ENCODE data around the gene ACAP2.
"Not testable (repeated sequence)": the region's sequence is repeated elsewhere in the genome, so short reads cannot be mapped to it uniquely, and the experiment has no call there.

The ACAP2 gene

DNA sequence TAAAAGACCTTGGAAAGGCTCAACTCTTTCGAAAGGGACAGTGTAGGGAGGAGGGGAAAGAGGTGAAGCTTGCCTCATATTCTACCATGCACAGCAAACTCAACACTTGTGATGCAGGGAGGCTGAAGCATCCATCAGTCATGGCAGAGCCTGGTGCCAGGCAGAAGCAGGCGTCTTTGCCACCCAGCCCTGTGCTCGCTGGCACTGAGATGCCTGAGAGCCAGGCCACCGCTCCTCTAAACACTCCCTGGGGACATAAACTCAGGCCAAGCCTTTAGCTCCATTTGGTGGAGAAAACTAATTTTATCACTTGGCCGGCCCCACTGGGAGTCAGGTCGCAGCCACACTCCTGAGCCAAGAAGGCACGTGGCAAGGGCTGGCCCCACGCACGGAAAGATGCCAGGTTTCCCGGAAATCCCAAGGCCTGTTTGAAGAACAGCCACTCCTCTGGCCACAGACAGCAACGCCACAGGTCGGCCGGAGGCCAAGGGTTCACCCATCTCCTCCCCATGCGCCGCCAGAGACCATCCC, 202.6 kb downstream of the ACAP2 start:
- no peak for FAIRE-seq

DNA sequence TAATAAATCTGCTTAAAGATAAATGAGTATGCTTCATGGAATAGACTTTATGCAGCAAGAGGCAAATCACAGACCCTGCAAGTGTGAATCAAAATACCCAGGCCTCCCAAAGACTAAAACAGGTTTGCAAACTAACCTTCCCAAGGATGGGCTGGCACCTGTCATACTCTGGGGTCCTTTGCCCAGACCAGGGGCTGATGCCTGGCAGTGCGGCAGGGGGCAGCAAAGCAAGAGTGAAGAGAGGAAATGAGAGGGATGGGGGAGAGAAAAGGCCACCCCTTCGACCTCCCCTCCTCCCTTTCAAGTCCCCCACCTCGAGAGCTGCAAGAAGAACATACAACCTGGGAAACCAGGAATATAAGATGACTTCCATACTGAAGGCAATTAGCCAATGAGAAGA, 203.7 kb downstream of the ACAP2 start:
- no peak for FAIRE-seq

DNA sequence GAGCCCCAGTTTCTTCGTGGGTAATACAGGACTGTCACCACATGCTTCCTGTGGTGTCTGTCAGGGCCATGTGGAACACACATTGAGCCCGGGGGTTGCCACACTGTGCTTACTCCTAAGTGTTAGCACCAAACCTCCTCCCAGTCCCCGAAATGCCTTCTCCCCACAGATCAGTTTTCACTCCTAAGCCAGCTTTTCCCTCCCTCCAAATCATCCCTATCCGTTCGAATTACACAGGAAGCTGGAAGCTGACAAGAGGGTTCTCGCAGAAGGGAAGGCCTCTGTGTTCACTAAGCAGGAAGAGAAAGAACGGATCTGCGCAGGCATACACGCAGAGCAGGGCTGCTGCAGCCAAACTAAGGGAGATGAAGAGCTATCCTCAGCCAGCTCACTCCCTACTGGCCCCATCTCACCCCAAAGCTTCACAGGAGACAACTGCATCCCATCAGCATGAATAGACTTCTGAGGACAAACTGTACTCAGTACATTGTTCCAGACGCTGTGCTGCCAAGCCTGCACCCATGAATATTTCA, 204.2 kb downstream of the ACAP2 start:
- FAIRE-seq = no peak

DNA sequence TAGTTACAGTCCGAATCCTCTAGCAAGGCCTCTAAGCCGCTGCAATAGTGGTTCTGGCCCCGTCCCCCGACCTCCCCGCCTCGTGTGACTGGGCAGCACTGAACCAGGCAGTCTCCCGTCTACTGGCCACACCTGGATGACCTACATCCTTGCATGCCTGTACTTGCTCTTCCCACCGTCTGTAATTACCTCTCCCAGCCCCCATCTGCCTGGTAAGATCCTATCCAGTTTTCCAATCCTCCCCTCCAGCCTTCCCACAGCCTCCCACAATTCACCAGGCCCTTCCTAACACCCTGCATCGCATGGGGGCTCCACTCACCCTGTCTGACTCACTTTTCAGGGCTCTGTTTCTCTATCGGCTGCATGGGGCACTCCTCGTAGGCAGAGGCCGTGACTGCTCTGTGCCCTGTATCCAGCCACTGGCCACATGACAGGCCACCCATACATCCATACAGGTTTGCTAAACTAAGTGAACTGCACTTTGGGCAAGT, 204.7 kb downstream of the ACAP2 start:
- no peak for FAIRE-seq

DNA sequence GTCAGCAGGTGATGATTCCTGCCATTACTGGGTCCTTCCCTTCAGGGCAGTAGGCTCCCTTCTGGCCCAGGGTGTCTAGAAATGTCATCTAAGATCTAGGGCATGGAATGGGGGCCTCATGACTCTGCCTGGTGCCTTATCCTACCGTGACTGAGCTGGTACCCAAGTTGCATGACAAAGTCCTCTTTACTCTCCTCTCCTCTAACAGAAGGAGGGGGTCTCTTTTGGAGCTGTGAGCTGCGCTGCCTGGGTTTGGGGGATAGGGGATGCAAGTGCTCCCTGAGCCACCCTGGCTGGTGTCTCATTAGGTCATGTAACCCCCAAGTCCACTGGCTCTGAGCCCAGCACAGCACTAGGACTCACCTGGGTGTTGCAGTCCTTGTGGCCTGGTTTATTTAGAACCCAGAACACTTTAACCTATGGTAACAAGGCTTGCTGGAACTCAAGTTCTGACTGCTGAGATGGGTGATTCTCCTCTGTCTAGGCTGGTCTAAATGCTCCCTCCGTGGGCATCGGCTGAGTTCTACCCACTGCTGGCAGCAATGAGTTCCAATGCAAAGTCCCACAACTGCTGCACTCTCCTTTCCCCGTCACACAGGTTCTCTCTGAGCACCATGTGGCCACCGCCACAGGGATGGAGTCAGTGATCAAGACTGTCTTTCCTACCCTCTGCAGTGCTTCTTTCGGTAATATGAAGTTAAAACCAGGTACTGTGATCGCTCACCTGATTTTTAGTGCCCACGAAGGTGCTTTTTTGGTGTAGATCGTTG, 205.8 kb downstream of the ACAP2 start:
- no peak for FAIRE-seq

DNA sequence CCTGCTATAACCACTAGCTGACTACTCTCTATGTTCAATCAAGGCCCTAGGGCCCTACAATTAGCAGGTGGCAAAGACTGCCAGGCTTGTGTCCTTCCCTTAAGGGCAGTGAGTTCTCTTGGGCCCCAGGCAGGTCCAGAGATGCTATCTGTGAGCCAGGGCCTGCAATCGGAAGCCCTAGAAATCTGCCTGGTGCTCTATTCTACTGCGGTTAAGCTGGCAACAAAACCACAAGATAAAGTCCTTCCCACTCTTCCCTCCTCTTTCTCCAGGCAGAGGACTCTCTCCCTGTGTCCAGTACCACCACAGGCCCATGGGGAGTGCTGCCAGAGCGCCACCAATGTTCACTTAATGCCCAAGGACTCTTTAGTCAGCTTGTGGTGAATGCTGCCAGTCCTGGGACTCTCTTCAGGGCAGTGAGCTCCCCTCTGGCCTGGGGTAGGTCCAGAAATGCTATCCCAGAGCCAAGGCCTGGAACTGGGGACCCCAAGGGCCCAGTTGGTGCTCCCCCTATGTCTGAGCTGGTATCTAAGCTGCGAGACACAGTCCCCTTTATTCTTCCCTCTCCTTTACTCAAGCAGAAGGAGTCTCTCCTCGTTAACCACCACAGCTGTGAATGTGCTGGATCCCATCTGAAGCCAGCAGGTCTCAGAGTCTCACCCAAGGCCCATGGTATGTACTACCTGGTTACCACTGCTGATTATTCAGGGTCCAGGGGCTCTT, 206.6 kb downstream of the ACAP2 start:
- FAIRE-seq = no peak

DNA sequence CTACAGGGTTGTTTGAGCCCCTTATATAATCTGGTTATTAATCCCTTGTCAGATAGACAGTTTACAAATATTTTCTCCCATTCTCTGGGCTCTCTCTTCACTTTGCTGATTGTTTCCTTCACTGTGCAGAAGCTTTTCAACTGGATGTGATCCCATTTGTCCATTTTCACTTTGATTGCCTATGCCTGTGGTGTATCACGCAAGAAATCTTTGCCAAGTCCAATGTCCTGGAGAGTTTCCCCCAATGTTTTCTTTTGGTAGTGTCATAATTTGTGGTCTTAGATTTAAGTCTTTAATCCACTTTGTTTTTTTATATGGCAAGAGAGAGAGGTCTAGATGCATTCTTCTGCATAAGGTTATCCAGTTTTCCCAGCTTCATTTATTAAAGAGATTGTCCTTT, 212.6 kb downstream of the ACAP2 start:
- FAIRE-seq = no peak

DNA sequence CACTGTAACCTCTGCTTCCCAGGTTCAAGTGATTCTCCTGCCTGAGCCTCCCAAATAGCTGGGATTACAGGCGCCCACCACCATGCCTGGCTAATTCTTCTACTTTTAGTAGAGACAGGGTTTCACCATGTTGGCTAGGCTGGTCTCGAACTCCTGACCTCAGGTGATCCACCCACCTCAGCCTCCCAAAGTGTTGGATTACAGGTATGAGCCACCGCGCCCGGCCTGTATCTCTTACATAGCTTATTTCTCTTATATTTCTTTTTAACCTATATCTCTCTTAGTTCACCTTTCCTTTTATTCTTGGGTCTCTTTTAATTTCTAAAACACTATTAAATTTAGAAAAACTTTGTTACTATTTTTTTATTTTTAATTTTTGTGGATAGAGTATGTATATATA, 213.9 kb downstream of the ACAP2 start:
- not testable (repeated sequence) for FAIRE-seq

DNA sequence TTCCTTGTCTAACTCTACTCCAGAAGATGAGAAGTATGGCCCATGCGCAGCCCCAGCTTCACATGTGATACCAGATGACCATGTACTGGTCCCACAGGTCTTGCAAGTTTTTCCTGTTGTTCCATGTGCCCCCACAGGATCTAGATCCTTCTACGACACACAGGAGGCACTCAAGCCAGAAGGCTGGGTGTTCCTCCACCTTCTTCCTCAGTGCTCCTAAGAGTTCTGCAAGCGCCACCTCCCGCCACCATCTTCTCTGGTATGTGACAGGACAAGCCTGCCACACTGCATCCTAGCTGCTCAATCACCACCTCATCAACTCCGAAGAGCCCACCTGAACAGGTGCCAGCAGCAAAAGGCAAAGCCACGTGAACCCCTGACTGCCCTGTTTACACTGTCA, 214.9 kb downstream of the ACAP2 start:
- no peak for FAIRE-seq

DNA sequence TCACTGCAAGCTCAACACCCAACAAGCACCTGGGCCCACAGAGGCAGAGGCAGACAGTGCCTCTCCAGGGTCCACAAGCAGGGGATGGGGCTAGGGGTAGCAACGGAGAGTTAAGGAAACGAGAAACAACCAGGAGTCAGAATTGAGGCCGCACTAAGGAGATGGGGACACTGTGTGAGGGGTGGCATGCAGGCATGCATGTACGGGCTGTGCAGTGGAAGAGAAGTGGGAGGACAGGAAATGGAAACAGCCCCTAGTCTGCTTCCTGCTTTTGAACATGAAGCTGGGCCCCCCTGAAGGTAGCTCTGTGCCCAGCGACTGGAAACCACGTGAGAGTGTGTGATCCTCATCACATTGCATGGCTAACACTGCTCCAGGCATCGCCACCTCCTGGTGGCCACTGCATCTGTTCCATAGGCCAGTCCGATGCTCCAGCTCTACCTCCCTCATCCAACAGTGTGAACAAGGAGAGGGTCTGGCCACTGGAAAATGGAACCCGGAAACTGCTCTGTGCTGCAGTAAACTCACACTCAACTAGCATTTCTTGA, 215.8 kb downstream of the ACAP2 start:
- no peak for FAIRE-seq

DNA sequence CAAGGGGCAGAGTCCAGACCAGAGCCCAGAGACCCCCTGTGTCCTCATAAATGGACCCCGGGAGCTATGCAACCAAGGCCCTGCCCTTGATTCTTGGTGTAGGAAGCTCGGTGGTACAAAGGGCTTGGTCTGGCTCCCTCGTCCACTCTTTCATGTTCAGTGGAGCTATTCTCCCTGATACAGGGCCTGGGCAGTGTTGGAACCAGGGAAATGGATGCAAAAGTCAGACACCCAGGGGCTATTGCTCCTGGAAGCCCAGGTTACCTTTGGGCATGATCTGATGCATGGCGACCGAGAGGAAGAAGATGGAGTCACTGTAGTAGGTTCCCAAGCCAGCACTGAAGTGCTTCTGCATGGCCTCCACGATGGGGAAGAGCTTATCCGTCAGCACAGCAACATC, 216.4 kb downstream of the ACAP2 start:
- FAIRE-seq = no peak

DNA sequence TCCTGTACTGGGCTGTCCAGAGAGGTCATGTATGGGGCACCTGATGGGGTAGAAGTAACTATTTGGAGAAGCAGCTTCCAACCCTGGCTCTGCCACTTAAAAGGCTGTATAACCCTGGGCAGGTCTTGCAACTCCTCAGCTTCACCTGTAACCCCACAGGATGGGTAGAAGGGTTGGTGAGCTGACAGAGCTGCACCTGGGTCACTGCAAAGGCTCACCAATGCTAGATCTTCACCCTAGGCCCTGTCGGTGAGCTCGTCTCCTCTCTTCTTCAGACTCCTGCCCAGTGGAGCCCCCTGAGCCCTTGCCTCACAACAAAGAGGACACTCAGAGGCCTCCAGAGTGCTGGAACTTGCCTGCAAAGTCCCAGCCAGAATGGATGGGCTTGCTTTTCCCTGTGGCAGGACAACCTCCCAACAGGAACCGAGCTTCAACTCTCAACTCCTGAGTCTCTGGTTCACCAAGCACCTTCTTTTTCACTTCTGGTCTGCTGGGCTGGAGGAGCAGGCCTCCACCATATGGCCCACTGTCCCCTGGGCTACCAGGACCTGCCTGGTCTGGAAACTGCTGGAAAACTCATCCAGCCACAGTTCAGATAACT, 217.7 kb downstream of the ACAP2 start:
- no peak for FAIRE-seq
